ENCODE measurements around the gene SRPK3.
A peak's percentile ranks its signal among the peaks of the same experiment; 100 is the strongest.
"Not testable (repeated sequence)": the region's sequence is repeated elsewhere in the genome, so short reads cannot be mapped to it uniquely, and the experiment has no call there.

SRPK3 gene

DNA sequence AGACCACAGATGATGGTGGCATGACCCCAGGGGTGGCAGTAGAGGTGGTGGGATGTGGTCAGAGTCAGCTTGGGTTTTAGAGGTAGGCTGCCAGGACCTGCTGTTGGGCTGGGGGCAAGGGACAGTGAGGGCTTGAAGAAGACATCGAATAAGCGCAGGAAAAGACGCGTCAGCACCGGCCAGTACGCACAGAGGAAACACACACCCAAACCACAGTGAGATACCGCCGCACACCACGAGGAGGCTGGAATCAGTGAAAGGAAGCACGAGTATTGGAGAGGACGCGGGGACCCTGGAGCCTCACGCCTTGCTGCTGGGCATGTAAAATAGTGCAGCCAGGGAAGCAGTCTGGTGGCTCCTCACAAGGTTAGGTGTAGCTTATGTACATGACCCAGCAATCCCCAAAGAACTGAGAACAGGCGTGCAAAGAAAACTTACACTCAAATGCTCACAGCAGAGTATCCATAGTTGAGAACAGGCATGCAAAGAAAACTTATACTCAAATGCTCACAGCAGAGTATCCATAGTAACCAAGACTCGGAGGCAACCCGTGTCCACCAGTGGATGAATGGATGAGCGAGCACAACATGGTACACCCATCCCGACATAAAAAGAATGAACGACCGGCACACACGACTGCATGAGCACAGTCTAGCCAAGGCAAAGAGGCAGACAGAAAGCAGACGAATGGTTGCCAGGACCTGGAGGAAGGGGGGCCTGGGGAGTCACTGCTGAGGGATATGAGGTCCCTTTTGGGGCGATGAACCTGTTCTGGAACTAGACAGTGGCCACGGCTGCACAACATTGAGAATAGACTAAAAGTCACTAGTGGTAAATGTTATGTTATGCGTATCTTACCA is 36.2 kb downstream of the SRPK3 start:
- TF ChIP-seq, protein P1, sequence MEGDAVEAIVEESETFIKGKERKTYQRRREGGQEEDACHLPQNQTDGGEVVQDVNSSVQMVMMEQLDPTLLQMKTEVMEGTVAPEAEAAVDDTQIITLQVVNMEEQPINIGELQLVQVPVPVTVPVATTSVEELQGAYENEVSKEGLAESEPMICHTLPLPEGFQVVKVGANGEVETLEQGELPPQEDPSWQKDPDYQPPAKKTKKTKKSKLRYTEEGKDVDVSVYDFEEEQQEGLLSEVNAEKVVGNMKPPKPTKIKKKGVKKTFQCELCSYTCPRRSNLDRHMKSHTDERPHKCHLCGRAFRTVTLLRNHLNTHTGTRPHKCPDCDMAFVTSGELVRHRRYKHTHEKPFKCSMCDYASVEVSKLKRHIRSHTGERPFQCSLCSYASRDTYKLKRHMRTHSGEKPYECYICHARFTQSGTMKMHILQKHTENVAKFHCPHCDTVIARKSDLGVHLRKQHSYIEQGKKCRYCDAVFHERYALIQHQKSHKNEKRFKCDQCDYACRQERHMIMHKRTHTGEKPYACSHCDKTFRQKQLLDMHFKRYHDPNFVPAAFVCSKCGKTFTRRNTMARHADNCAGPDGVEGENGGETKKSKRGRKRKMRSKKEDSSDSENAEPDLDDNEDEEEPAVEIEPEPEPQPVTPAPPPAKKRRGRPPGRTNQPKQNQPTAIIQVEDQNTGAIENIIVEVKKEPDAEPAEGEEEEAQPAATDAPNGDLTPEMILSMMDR (IDR thresholded peaks at IDR 0.05; ENCODE audit: borderline replicate concordance, insufficient read depth, low read depth, low read length) = no peak
- no peak overlapping the region for H3K4me3 ChIP-seq (ENCODE audit: low read depth, low read length)

DNA sequence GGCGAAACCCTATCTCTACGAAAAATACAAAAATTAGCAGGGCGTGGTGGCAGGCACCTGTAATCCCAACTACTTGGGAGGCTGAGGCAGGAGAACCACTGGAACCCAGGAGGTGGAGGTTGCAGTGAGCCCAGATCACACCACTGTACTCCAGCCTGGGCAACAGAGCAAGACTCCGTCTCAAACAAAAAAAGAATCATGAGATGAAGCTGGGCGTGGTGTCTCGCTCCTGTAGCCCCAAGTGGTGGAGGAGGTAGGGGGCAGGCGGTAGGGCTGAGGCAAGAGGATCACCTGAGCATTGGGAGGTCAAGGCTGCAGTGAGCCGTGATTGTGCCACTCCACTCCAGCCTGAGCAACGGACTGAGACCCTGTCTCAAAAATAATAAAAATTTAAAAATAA is 37.2 kb downstream of the SRPK3 start:
- H3K4me3 ChIP-seq (ENCODE audit: low read depth, low read length) = not testable (repeated sequence)

DNA sequence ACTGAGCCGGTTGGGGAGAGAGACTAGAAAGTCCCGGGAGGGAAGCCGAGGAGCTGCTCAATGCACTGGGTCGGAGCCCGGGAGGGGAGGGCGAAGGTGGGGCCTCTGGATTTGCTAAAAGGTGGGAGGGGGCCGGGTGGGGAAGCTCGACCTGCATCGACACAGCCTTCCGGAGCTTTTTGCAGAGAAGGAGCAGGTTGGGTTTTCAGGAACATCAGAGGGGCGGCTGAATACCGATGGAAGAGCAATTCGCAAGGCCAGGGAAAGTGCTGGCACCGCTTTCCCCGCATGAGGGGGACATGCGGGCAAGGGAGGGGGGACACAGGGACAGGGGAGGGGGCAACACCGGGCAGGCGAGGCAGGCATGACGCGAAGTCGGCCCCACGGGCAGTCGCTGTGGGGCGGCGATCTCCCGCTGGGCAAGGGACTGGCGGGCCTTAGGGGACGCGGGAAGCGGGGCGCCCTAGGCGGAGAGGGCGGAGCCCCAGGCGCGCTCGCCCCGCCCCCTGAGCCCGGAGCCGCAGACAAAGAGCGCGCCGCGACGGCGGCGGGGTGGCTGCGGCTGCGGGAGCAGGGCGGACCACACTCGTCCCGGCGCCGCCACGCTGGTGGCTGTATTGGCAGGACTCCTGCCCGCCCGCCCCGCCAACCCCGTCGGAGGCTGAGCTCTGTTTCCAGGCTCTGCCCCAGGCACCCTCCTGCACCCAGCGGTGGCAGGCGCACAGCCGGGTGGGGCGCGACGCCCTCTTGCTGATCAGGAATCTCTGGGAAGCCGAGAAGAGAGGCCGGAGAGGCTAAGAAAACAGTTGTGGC is 37.9 kb downstream of the SRPK3 start:
- TF ChIP-seq, protein P1 (IDR thresholded peaks at IDR 0.05; ENCODE audit: borderline replicate concordance, insufficient read depth, low read depth, low read length) = no peak
- peak overlapping the region; percentile 10 for H3K4me3 ChIP-seq (ENCODE audit: low read depth, low read length)

DNA sequence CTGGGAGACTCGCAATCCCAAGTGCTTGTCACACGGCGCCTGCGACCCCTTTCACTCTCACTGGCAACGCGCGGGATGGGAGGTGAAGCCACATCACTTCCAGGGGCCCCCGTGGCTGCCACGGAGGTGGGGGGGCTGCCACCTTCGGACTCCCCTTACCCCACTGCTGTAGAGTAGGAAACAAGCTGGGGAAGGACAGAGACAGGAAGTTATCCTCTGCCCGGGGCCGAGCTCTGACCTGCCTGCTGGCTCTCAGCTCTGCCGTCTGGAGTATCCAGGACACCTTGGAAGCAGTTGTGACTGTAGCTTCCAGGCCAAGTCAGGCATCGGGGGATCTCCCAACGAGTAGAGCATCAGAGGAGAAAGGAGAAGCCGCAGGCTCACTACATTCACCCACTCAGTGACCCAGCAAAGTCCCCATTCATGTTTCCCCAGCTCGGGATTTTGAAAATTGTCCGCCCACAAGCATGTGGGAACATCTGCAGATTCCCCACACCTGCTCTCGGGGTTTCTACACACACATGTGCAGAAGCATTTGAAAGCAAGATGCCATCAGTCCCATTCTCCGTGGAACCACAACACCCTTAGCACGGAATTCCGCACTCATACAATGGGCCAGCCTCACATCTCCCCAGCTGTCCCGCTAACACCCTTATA is 38.7 kb downstream of the SRPK3 start:
- peak overlapping the region; percentile 10 for H3K4me3 ChIP-seq (ENCODE audit: low read depth, low read length)
- TF ChIP-seq, protein P1 (IDR thresholded peaks at IDR 0.05; ENCODE audit: borderline replicate concordance, insufficient read depth, low read depth, low read length) = no peak

DNA sequence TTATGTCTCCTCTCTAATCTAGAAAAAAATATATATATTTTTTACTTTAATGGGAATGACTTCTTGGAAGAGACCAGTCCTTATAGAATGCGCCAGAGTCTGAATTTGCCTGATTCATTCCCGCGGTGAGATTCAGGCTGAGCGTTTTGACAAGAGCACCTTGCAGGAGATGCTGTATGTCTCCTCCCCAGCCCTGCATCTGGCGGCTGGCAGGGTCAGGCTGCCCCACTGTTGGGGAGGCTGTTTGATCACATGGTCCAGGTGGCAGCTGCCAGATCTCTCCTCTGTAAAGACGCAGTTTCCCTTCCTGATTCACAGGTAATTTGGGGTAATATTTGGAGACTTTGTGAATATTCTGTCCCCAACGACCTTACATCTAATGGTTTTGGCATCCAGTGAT is 39.8 kb downstream of the SRPK3 start:
- TF ChIP-seq, protein P1 (IDR thresholded peaks at IDR 0.05; ENCODE audit: borderline replicate concordance, insufficient read depth, low read depth, low read length) = no peak

DNA sequence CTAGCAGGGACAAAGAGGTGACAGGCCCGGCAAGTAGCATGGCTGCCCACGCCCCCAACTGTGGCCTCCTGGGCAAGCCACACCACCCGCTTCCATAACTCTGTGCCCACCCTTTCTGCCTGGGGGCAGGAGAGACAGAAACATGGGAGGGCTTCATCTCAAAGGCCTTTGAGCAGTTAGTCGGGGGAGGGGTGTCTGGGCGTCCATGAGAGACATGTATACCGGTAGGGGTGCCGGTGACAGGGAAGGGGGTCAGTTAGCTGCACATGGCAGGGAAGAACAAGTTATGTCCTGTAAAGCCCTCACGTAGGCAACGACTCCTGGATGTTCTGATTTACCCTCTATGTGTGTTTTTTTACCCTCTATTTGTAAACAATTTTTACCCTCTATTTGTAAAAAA is 40.2 kb downstream of the SRPK3 start:
- TF ChIP-seq, protein P1 (IDR thresholded peaks at IDR 0.05; ENCODE audit: borderline replicate concordance, insufficient read depth, low read depth, low read length) = no peak
- no peak overlapping the region for H3K4me3 ChIP-seq (ENCODE audit: low read depth, low read length)

More for the DNA sequence above, 39.8 kb downstream of the SRPK3 start:
- no peak overlapping the region for H3K4me3 ChIP-seq (ENCODE audit: low read depth, low read length)

DNA sequence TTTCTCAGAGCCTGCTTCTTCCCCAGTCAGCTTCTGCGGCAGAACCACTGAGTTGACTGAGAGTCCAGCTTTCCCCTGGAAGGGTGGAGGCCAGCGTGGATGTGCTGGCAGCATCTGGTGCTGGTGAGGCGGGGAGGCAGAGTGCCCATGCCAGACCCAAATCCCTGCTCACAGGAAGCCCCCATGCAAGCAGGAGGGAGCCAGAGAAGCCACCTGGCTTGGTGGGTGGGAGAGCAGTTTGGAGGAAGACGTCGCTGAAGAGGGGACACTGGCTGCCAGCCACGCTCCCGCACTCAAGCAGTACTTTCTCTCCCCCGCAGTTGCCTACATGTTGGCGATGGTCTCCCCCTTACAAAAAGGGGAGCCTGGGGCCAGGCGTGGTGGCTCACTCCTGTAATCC is 43.5 kb downstream of the SRPK3 start:
- H3K4me3 ChIP-seq (ENCODE audit: low read depth, low read length) = no peak overlapping the region
- TF ChIP-seq, protein P1 (IDR thresholded peaks at IDR 0.05; ENCODE audit: borderline replicate concordance, insufficient read depth, low read depth, low read length) = no peak

All from GM12875 (cell line).